HepG2 (cell line): ENCODE data around the gene RFTN1. TPM values are rescaled to one million over a fixed set of nuclear protein-coding genes. Genes with fewer than 3 reads are reported as not detected.

Experiments
- ATAC-seq: fragments of 200-7000 bp; cut with Tn5 transposase; 3 replicates; pipeline ENCODE4 v1.9.1; 2020; ENCODE audit warnings: mild to moderate bottlenecking, moderate library complexity
- BruUV-seq: library from RNA; stranded (reverse); fragments of 400-500 nt; replicated peaks from 2 replicates; lab custom pipeline; 2021; lab: Mats Ljungman, UMichigan
- CTCF ChIA-PET: fragments of 300-600 bp; formaldehyde crosslinking; extraction: SDS; loops from one replicate; lab custom pipeline; 2021; ENCODE audit warnings: low total read pairs, inconsistent platforms, low intra/inter-chr PET ratio; lab: Yijun Ruan, JAX
- POLR2A ChIA-PET: fragments of 350-600 bp; sonication (Branson Sonifier 250); formaldehyde crosslinking; loops from one replicate; lab custom pipeline; 2020; ENCODE audit warnings: antibody characterized with exemption, inconsistent platforms; lab: Yijun Ruan, JAX
- DNase-seq: peaks from one replicate; pipeline ENCODE4 v3.0.0-alpha.2; 2015; ENCODE audit warnings: low spot score
- FAIRE-seq: peaks from 3 replicates; lab custom pipeline; 2011; peaks lifted over from hg19 to GRCh38; lab: Jason Lieb, UNC
- H2AFZ ChIP-seq: one replicate; pipeline ENCODE4 v1.6.1; 2011; ENCODE audit warnings: low read length, inconsistent platforms
- H3K27ac ChIP-seq: fragments of 300-600 bp; 3 replicates; pipeline ENCODE4 v1.8.0; 2011; ENCODE audit warnings: mixed run types, mild to moderate bottlenecking, mixed read lengths, low read length, inconsistent platforms; ENCODE audit not compliant: insufficient read depth; ENCODE audit errors: extremely low read length
- H3K27me3 ChIP-seq, 2 experiments: fragments of 200-600 bp in 1 of 2; 2 replicates in 1 of 2; 3 replicates in 1 of 2; pipeline versions ENCODE4 v1.6.0 to v1.8.0; 2011; ENCODE audit warnings: low read length in 2 of 2, mild to moderate bottlenecking in 2 of 2, moderate library complexity in 2 of 2, inconsistent platforms in 1 of 2; ENCODE audit not compliant: insufficient read depth in 2 of 2, control insufficient read depth in 1 of 2
- H3K36me3 ChIP-seq, 2 experiments: fragments of 200-600 bp in 1 of 2; replicated peaks in 1 of 2; 2 replicates in 1 of 2; 3 replicates in 1 of 2; pipeline versions ENCODE4 v1.5.1 to v1.8.0; 2011; ENCODE audit warnings: low read length in 2 of 2, inconsistent platforms in 1 of 2; ENCODE audit not compliant: insufficient read depth in 2 of 2, control insufficient read depth in 1 of 2
- H3K4me1 ChIP-seq: 2 replicates; pipeline ENCODE4 v1.5.1; 2012; ENCODE audit warnings: low read length, inconsistent platforms; ENCODE audit not compliant: insufficient read depth
- H3K4me2 ChIP-seq: 2 replicates; pipeline ENCODE4 v1.6.0; 2011; ENCODE audit warnings: low read depth, low read length, inconsistent platforms
- H3K4me3 ChIP-seq, 3 experiments: fragments of 200-600 bp in 1 of 3; sonication (generic), shearing (Covaris generic) in 1 of 3; replicated peaks in 1 of 3; 2 replicates each; pipeline ENCODE4 v1.5.1; 2011 to 2016; ENCODE audit warnings: low read length in 3 of 3, inconsistent platforms in 2 of 3, low read depth in 2 of 3, mild to moderate bottlenecking in 2 of 3, control low read depth in 1 of 3, mixed read lengths in 1 of 3; ENCODE audit not compliant: insufficient read depth in 1 of 3
- H3K79me2 ChIP-seq: one replicate; pipeline ENCODE4 v1.6.1; 2011; ENCODE audit warnings: low read length, inconsistent platforms; ENCODE audit not compliant: insufficient read depth
- H3K9ac ChIP-seq: 2 replicates; pipeline ENCODE4 v1.6.0; 2011; ENCODE audit warnings: mild to moderate bottlenecking, low read depth, low read length, inconsistent platforms; ENCODE audit not compliant: insufficient read depth
- H3K9me3 ChIP-seq: 2 replicates; pipeline ENCODE4 v1.5.1; 2012; ENCODE audit warnings: mild to moderate bottlenecking, low read length
- H4K20me1 ChIP-seq: 2 replicates; pipeline ENCODE4 v1.6.0; 2011; ENCODE audit warnings: inconsistent platforms, mild to moderate bottlenecking, low read length, moderate library complexity; ENCODE audit not compliant: insufficient read depth
- ATM ChIP-seq: fragments of 450-650 bp; IDR thresholded peaks from 2 replicates; pipeline ENCODE4 v1.7.1; 2017; ENCODE audit warnings: mild to moderate bottlenecking, borderline replicate concordance
- GABPA ChIP-seq, 2 experiments: IDR thresholded peaks; 2 replicates each; pipeline ENCODE4 v1.6.1; 2011 to 2016; ENCODE audit warnings: low read depth in 2 of 2, low read length in 1 of 2, missing biosample characterization in 1 of 2, missing genetic modification characterization in 1 of 2
- KDM3A ChIP-seq: IDR thresholded peaks from 2 replicates; pipeline ENCODE4 v1.6.1; 2018; ENCODE audit warnings: low read depth, missing compliant biosample characterization
- MTF1 ChIP-seq: sonication (generic); formaldehyde crosslinking; IDR thresholded peaks from 2 replicates; pipeline ENCODE4 v1.5.0; 2020; ENCODE audit warnings: missing genetic modification reagents
- NR1H2 ChIP-seq: sonication (generic); formaldehyde crosslinking; IDR thresholded peaks from 2 replicates; pipeline ENCODE4 v1.8.1; 2022; ENCODE audit warnings: low read depth, missing genetic modification reagents, borderline replicate concordance
- NRL ChIP-seq: sonication (generic); formaldehyde crosslinking; IDR thresholded peaks from 2 replicates; pipeline ENCODE4 v1.5.0; 2020; ENCODE audit warnings: missing genetic modification reagents, mild to moderate bottlenecking, moderate library complexity, borderline replicate concordance
- RFX5 ChIP-seq: IDR thresholded peaks from 2 replicates; pipeline ENCODE4 v1.6.1; 2011; ENCODE audit warnings: low read depth, low read length, improper control_type of control experiment
- SMAD1 ChIP-seq: sonication (generic); formaldehyde crosslinking; IDR thresholded peaks from 2 replicates; pipeline ENCODE4 v1.4.0; 2020; ENCODE audit warnings: missing genetic modification reagents, low read depth, mild to moderate bottlenecking, borderline replicate concordance
- SMC3 ChIP-seq: IDR thresholded peaks from 2 replicates; pipeline ENCODE4 v1.6.1; 2011; ENCODE audit warnings: low read length, improper control_type of control experiment
- ZNF121 ChIP-seq: sonication (generic); formaldehyde crosslinking; IDR thresholded peaks from 2 replicates; pipeline ENCODE4 v1.5.0; 2020; ENCODE audit warnings: mild to moderate bottlenecking, missing genetic modification reagents
- ZNF382 ChIP-seq: sonication (generic); formaldehyde crosslinking; IDR thresholded peaks from 2 replicates; pipeline ENCODE4 v1.5.0; 2020; ENCODE audit warnings: missing genetic modification reagents, mild to moderate bottlenecking, borderline replicate concordance
- ZSCAN31 ChIP-seq: sonication (generic); formaldehyde crosslinking; IDR thresholded peaks from 2 replicates; pipeline ENCODE4 v1.5.0; 2020; ENCODE audit warnings: low read depth, mild to moderate bottlenecking, missing genetic modification reagents
- WGBS: methylation state at CpG from one replicate; pipeline ENCODE4 v1.1.6; 2017; ENCODE audit warnings: low lambda C conversion rate; 5-methylcytosine and 5-hydroxymethylcytosine counted together
- in situ Hi-C: cut with HindIII; loops from 2 replicates; pipeline ENCODE4 v1.10.0; 2017; ENCODE audit warnings: low pct_unique_long_range_greater_than_20kb; ENCODE audit not compliant: extremely low pct_ligation_motif_present
- intact Hi-C: fragments of 100-400 bp; cut with micrococcal nuclease; formaldehyde crosslinking; loops from one replicate; pipeline ENCODE4 v1.10.0; 2022; ENCODE audit not compliant: unreplicated experiment
- polyA plus RNA-seq, 8 experiments: library from polyadenylated mRNA; depleted of rRNA in 3 of 8; stranded (reverse) in 7 of 8; unstranded in 1 of 8; fragments of >200 nt; fragmentation: Illumina TruSeq in 4 of 8; extraction: Trizol in 4 of 8; gene quantifications; 2 replicates each; pipeline versions ENCODE4 v1.2.1 to v1.2.3, GENCODE V29; 2011 to 2016; ENCODE audit warnings: low read depth in 4 of 8, missing spikeins in 1 of 8, mixed read lengths in 1 of 8; ENCODE audit not compliant: insufficient read depth in 1 of 8
- total RNA-seq, 5 experiments: library from RNA; depleted of rRNA; stranded (reverse); fragments of >200 nt; fragmentation: Illumina TruSeq; extraction: Trizol; gene quantifications; 2 replicates each; pipeline ENCODE4 v1.2.3, GENCODE V29; 2016; ENCODE audit warnings: low read depth in 1 of 5
- TF ChIP-seq, protein P1 (sequence below): sonication (generic); formaldehyde crosslinking; IDR thresholded peaks from 2 replicates; pipeline ENCODE4 v1.4.0; 2020; ENCODE audit warnings: missing genetic modification reagents, mild to moderate bottlenecking, borderline replicate concordance
- TF ChIP-seq, protein P2 (sequence below): sonication (generic); formaldehyde crosslinking; IDR thresholded peaks from 2 replicates; pipeline ENCODE4 v1.4.0; 2020; ENCODE audit warnings: missing genetic modification reagents

Gene RFTN1
- total and polyA plus RNA-seq, 2 of the 13 experiments (the other 11 are each of a cell fraction or from before 2014, with no cell fraction given), result not detected

DNA sequence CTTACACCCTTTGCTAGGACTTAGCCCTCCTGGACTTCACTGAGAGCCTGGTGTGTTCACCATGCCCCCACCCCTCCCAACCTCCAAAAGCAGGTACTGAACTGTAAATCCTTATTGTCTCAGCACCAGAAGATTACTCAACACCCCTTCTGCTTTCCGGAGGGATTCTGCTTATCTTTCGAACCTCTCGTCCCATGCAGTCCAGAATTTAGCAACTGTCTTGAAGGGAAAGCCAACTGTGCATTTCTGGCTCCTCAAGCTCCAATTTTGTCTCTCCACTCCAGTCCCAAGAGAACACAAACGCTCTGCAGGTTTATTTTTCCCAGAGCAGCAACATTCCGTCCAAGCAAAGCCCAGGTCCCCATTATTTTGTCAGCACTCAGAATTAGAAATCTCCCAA is 49.6 kb downstream of the RFTN1 start:
- in situ Hi-C loops, result no loop called here
- no TSS peak for BruUV-seq
- 3% methylated on average over 5 of the region's 5 CpGs for WGBS
- peaks cover 1 to 11% of the 10 kb centered on the region in 2 experiments; a peak in 2 of 5 replicates for H3K27me3 ChIP-seq
- DNase-seq (no peak), ATAC-seq (no peak), FAIRE-seq (no peak)
- H3K36me3 ChIP-seq, result no peaks in the 10 kb centered on the region
- H3K4me2 ChIP-seq, result no peak overlapping the region
- POLR2A ChIA-PET, result no interaction called here
- no peak overlapping the region for H3K4me3 ChIP-seq
- no peaks in the 10 kb centered on the region for H4K20me1 ChIP-seq
- no peaks in the 10 kb centered on the region for H3K9me3 ChIP-seq
- intact Hi-C loops, result no loop called here
- no peak overlapping the region for H2AFZ ChIP-seq
- no peak overlapping the region for H3K9ac ChIP-seq
- H3K79me2 ChIP-seq, result no peaks in the 10 kb centered on the region
- H3K4me1 ChIP-seq, result no peaks in the 10 kb centered on the region
- TF ChIP-seq ZSCAN31 (CRISPR knock-in tag) (no peak), MTF1 (CRISPR knock-in tag) (no peak), ATM (no peak), GABPA (IDR thresholded peaks at IDR 0.05; ENCODE audit: low read depth, low read length) (no peak), GABPA (CRISPR knock-in tag; IDR thresholded peaks at IDR 0.05; ENCODE audit: low read depth) (no peak), SMC3 (no peak), NRL (CRISPR knock-in tag) (no peak), SMAD1 (CRISPR knock-in tag) (no peak), ZNF382 (CRISPR knock-in tag) (no peak), RFX5 (no peak), KDM3A (CRISPR knock-in tag) (no peak), NR1H2 (CRISPR knock-in tag) (no peak), ZNF121 (CRISPR knock-in tag) (no peak)
- TF ChIP-seq, protein P1, sequence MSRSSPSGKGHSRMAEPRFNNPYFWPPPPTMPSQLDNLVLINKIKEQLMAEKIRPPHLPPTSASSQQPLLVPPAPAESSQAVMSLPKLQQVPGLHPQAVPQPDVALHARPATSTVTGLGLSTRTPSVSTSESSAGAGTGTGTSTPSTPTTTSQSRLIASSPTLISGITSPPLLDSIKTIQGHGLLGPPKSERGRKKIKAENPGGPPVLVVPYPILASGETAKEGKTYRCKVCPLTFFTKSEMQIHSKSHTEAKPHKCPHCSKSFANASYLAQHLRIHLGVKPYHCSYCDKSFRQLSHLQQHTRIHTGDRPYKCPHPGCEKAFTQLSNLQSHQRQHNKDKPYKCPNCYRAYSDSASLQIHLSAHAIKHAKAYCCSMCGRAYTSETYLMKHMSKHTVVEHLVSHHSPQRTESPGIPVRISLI (CRISPR knock-in tag), result no peak
- TF ChIP-seq, protein P2, sequence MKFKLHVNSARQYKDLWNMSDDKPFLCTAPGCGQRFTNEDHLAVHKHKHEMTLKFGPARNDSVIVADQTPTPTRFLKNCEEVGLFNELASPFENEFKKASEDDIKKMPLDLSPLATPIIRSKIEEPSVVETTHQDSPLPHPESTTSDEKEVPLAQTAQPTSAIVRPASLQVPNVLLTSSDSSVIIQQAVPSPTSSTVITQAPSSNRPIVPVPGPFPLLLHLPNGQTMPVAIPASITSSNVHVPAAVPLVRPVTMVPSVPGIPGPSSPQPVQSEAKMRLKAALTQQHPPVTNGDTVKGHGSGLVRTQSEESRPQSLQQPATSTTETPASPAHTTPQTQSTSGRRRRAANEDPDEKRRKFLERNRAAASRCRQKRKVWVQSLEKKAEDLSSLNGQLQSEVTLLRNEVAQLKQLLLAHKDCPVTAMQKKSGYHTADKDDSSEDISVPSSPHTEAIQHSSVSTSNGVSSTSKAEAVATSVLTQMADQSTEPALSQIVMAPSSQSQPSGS (CRISPR knock-in tag), result no peak
- CTCF ChIA-PET, result no interaction called here
- no peak overlapping the region for H3K27ac ChIP-seq
